ENCODE measurements around the gene OR9A2. TPM values are rescaled to one million over a fixed set of nuclear protein-coding genes. Genes with fewer than 3 reads are reported as not detected.

Gene OR9A2
- total RNA-seq, 1 experiment from 2014 or later: not detected

GRCh38 chr7:143073556-143073955, 46.6 kb upstream of the OR9A2 start:
- Mint-ChIP-seq H3K4me3 (no peak overlapping the region), H3K27me3 (ENCODE audit: low read depth) (no peaks in the 10 kb centered on the region; the same call in 1 of the 2 replicates), H3K36me3 (no peaks in the 10 kb centered on the region), H3K27ac (no peak overlapping the region), H3K9me3 (peaks cover 9% of the 10 kb centered on the region), H3K4me1 (peaks cover 34% of the 10 kb centered on the region)
- ChIA-PET POLR2A (no interaction called here), CTCF (interaction anchor here (1.0 kb wide), 1 partner anchor 142 kb away, joined by 3 read pairs; no protein-coding TSS in a partner anchor)
- DNase-seq (ENCODE audit: low spot score) (no peak), ATAC-seq (no peak)
- TF ChIP-seq ZNF512 (CRISPR knock-in tag; IDR thresholded peaks at IDR 0.05; ENCODE audit: borderline replicate concordance): no peak
- no peak for TF ChIP-seq ARID4B (CRISPR knock-in tag; IDR thresholded peaks at IDR 0.05; ENCODE audit: borderline replicate concordance)
- no peak for TF ChIP-seq ZNF263 (CRISPR knock-in tag; IDR thresholded peaks at IDR 0.05; ENCODE audit: low read depth)
- TF ChIP-seq NR2C2 (CRISPR knock-in tag; IDR thresholded peaks at IDR 0.05): no peak
- no peak for TF ChIP-seq MXD4 (CRISPR knock-in tag; IDR thresholded peaks at IDR 0.05; ENCODE audit: borderline replicate concordance)
- no peak for TF ChIP-seq ELF4 (CRISPR knock-in tag; IDR thresholded peaks at IDR 0.05; ENCODE audit: low read depth)
- TF ChIP-seq ZNF317 (CRISPR knock-in tag; IDR thresholded peaks at IDR 0.05; ENCODE audit: borderline replicate concordance, low read depth): no peak
- no peak for TF ChIP-seq ZNF396 (CRISPR knock-in tag; IDR thresholded peaks at IDR 0.05; ENCODE audit: borderline replicate concordance)
- TF ChIP-seq MYBL2 (CRISPR knock-in tag; IDR thresholded peaks at IDR 0.05): no peak
- TF ChIP-seq SMAD4 (CRISPR knock-in tag; IDR thresholded peaks at IDR 0.05): no peak

GRCh38 chr7:143069912-143070500, 43.1 kb upstream of the OR9A2 start:
- Mint-ChIP-seq H3K4me1 (peaks cover 27% of the 10 kb centered on the region), H3K4me3 (no peak overlapping the region), H3K27me3 (ENCODE audit: low read depth) (no peaks in the 10 kb centered on the region), H3K27ac (peak overlapping the region; percentile 64; the same call in 1 of the 2 replicates), H3K36me3 (no peaks in the 10 kb centered on the region), H3K9me3 (peaks cover 7% of the 10 kb centered on the region)
- ATAC-seq (peak; percentile 81), DNase-seq (ENCODE audit: low spot score) (no peak)
- ChIA-PET CTCF (interaction anchor here (1.0 to 3.1 kb wide), 2 partner anchors 145 to 171 kb away, joined by 3 to 13 read pairs; no protein-coding TSS in a partner anchor), POLR2A (no interaction called here)
- TF ChIP-seq GRHL2 (CRISPR knock-in tag; IDR thresholded peaks at IDR 0.05; ENCODE audit: insufficient replicate concordance, severe bottlenecking) (no peak), NR2C2 (CRISPR knock-in tag; IDR thresholded peaks at IDR 0.05) (no peak), ARID4B (CRISPR knock-in tag; IDR thresholded peaks at IDR 0.05; ENCODE audit: borderline replicate concordance) (no peak), CDX4 (CRISPR knock-in tag; IDR thresholded peaks at IDR 0.05; ENCODE audit: borderline replicate concordance) (no peak), MAX (CRISPR knock-in tag; IDR thresholded peaks at IDR 0.05) (no peak), ZNF317 (CRISPR knock-in tag; IDR thresholded peaks at IDR 0.05; ENCODE audit: borderline replicate concordance, low read depth) (no peak), E2F4 (CRISPR knock-in tag; IDR thresholded peaks at IDR 0.05; ENCODE audit: borderline replicate concordance, low read depth) (no peak), OVOL2 (CRISPR knock-in tag; IDR thresholded peaks at IDR 0.05; ENCODE audit: borderline replicate concordance) (no peak), SOX15 (CRISPR knock-in tag; IDR thresholded peaks at IDR 0.05) (no peak), ZMAT4 (CRISPR knock-in tag; IDR thresholded peaks at IDR 0.05) (no peak), PREB (CRISPR knock-in tag; IDR thresholded peaks at IDR 0.05; ENCODE audit: borderline replicate concordance) (no peak)
